Activated T-cell treated with anti-CD3 and anti-CD28 coated beads, Interleukin-2, amount 50 U/mL, for 4 hours (primary cell): ENCODE measurements around the gene KCNN4. TPM values are rescaled to one million over a fixed set of nuclear protein-coding genes. Genes with fewer than 3 reads are reported as not detected.
A peak's percentile ranks its signal among the peaks of the same experiment; 100 is the strongest.
"Not testable (repeated sequence)": the region's sequence is repeated elsewhere in the genome, so short reads cannot be mapped to it uniquely, and the experiment has no call there.

Source experiments
- ATAC-seq, 2 donors: fragments of 200-7000 bp; cut with Tn5 transposase; one replicate each; pipeline ENCODE4 v1.10.0; 2021
- DNase-seq: peaks from one replicate; pipeline ENCODE4 v3.0.0-alpha.2; 2020
- H3K27me3 Mint-ChIP-seq: one replicate; pipeline ENCODE4 v1.8.0; 2021; ENCODE audit warnings: low read depth, mixed read lengths
- H3K36me3 Mint-ChIP-seq: one replicate; pipeline ENCODE4 v1.8.0; 2022; ENCODE audit warnings: mixed read lengths; ENCODE audit not compliant: insufficient read depth
- H3K4me1 Mint-ChIP-seq: one replicate; pipeline ENCODE4 v1.8.0; 2021; ENCODE audit warnings: low read depth, mixed read lengths
- H3K4me3 Mint-ChIP-seq: one replicate; pipeline ENCODE4 v1.8.0; 2021; ENCODE audit warnings: mild to moderate bottlenecking, moderate library complexity, mixed read lengths
- H3K9me3 Mint-ChIP-seq: one replicate; pipeline ENCODE4 v1.8.0; 2021; ENCODE audit warnings: mixed read lengths
- total RNA-seq, 3 donors: library from RNA; stranded (reverse); gene quantifications; one replicate each; pipeline ENCODE4 v1.2.1, GENCODE V29; 2021

Gene KCNN4
- 100 to 1,000 TPM in 1 of 3 donors, 10 to 100 TPM in 2; 90.6 to 123 (median 94.7) TPM for total RNA-seq

- peaks cover 81% of the 10 kb centered on the region for H3K4me1 Mint-ChIP-seq
- H3K4me3 Mint-ChIP-seq = peak within 1 kb of the TSS; percentile 91
- no peaks in the 10 kb centered on the region for H3K9me3 Mint-ChIP-seq
- peaks cover 5% of the 10 kb centered on the region for H3K36me3 Mint-ChIP-seq
- peak; percentile 53 for DNase-seq
- H3K27me3 Mint-ChIP-seq = no peaks in the 10 kb centered on the region
- peak; percentile 67 to 72 for ATAC-seq
These were observed at the start of gene KCNN4 for GRCh38 chr19:43780706-43781525. Gene KCNN4 (minus strand): TSS chr19:43780973. CDS start chr19:43780861, 112 bp downstream.

DNA sequence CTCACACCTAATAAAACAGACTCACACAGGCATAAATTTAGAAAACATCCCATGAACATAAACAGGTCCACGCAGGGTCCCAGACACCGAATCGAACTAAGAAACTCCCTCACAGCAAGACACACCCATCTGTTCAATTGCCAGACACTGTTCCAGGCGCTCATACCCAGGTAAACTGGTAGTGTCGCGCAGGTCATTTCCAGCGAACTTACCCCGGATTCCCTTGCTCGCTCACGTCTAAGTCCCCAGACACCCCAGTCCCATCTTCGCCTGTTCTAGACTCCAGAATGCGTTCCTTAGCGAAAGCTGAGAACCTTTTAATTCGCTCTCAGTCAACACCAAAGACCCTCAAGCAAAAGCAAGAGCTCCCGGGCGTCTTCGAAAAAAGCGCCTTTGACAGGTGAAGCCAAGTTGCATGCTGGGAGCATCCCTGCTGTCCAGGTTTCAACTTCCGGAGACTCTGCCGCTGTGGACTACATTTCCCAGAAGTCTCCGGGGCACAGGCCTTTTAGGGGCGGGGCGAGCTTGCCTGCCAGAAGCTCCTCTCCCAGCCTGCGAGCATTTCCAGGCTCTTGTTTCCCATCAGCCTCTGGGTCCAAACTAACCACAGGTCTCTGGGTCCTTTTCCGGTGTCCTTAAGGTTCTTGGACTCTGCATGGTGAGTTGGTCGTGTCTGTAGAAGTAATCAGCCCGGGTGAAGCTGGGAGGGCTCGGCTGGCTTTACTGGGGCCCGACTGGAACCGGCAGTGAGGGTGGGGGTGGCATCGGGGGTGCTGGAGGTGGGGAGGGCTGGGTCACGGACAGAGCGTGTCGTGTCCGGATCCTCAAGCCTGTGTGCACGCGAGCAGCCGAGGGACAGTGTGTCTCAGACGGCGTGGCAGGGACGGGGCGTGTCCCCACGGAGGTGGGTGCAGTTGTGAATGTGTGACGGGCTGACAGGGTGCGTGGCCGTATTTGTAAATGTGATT, 46.3 kb upstream of the KCNN4 start, which contains the start of gene ZNF283:
Gene ZNF283, plus strand, starts transcription at position 535 of the 968 bp plus-strand sequence. CDS start 6,184 bp downstream, outside the sequence.
- DNase-seq = peak; percentile 78
- Mint-ChIP-seq H3K4me3 (peak within 1 kb of the TSS; percentile 87), H3K36me3 (peaks cover 24% of the 10 kb centered on the region), H3K27me3 (peaks cover 19% of the 10 kb centered on the region), H3K9me3 (peaks cover 3% of the 10 kb centered on the region), H3K4me1 (peaks cover 14% of the 10 kb centered on the region)
- ATAC-seq = peak; percentile 97 to 99

DNA sequence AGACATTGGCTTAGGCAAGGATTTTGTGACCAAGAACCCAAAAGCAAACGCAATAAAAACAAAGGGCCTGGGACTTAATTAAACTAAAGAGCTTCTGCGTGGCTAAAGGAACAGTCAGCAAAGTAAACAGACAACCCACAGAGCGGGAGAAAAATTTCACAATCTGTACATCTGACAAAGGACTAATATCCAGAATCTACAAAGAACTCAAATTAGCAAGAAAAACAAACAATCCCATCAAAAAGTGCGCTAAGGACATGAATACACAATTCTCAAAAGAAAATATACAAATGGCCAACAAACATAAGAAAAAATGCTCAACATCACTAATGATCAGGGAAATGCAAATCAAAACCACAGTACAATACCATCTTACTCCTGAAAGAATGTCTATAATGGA, 43.8 kb upstream of the KCNN4 start:
- peaks cover 23% of the 10 kb centered on the region for H3K4me1 Mint-ChIP-seq
- H3K27me3 Mint-ChIP-seq = peaks cover 31% of the 10 kb centered on the region
- DNase-seq, ATAC-seq, H3K9me3 Mint-ChIP-seq, H3K4me3 Mint-ChIP-seq, H3K36me3 Mint-ChIP-seq: not testable (repeated sequence)

- peaks cover 23% of the 10 kb centered on the region for H3K4me1 Mint-ChIP-seq
- not testable (repeated sequence) for H3K36me3 Mint-ChIP-seq, ATAC-seq, H3K4me3 Mint-ChIP-seq, DNase-seq, H3K9me3 Mint-ChIP-seq
- peaks cover 36% of the 10 kb centered on the region for H3K27me3 Mint-ChIP-seq
These were observed 43.1 kb upstream of the KCNN4 start for GRCh38 chr19:43823856-43824255.

DNA sequence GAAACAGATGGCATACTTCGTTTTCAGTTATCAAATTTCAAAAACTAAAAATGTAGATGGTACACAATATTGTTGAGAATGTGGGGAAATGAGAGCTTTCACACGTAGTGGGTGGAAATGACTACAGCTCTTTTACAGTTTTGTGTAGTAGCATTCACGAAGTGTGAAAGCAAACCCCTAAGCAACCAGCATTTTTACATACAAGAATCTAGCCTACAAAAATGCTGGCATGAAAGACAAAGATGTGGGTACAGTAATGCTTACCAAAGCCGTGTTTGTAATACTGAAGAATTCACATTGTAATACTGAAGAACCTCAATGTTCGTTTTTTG, 40.1 kb upstream of the KCNN4 start:
- Mint-ChIP-seq H3K4me3 (peak overlapping the region; percentile 80), H3K36me3 (no peaks in the 10 kb centered on the region), H3K27me3 (peaks cover 42% of the 10 kb centered on the region), H3K4me1 (peaks cover 10% of the 10 kb centered on the region), H3K9me3 (no peaks in the 10 kb centered on the region)
- ATAC-seq = peak in 1 of 2 donors; percentile 61
- no peak for DNase-seq

- Mint-ChIP-seq H3K9me3 (no peaks in the 10 kb centered on the region), H3K4me3 (peak overlapping the region; percentile 80), H3K4me1 (peaks cover 10% of the 10 kb centered on the region), H3K27me3 (peaks cover 42% of the 10 kb centered on the region), H3K36me3 (no peaks in the 10 kb centered on the region)
- DNase-seq (peak; percentile 11), ATAC-seq (peak; percentile 61 to 74)
These were observed 39.5 kb upstream of the KCNN4 start for GRCh38 chr19:43820098-43820883.

- no peaks in the 10 kb centered on the region for H3K36me3 Mint-ChIP-seq
- peaks cover 10% of the 10 kb centered on the region for H3K4me1 Mint-ChIP-seq
- H3K9me3 Mint-ChIP-seq = no peaks in the 10 kb centered on the region
- DNase-seq (no peak), ATAC-seq (no peak)
- H3K27me3 Mint-ChIP-seq = peaks cover 31% of the 10 kb centered on the region
- H3K4me3 Mint-ChIP-seq = no peak overlapping the region
These were observed 37.7 kb upstream of the KCNN4 start for GRCh38 chr19:43818500-43818899.

- H3K4me3 Mint-ChIP-seq, H3K9me3 Mint-ChIP-seq, H3K4me1 Mint-ChIP-seq, ATAC-seq, H3K36me3 Mint-ChIP-seq, DNase-seq: not testable (repeated sequence)
- peaks cover 30% of the 10 kb centered on the region for H3K27me3 Mint-ChIP-seq
These were observed 36.7 kb upstream of the KCNN4 start for GRCh38 chr19:43817454-43817853.

GRCh38 chr19:43814663-43815352, 34.0 kb upstream of the KCNN4 start:
- H3K9me3 Mint-ChIP-seq = no peaks in the 10 kb centered on the region
- peaks cover 16% of the 10 kb centered on the region for H3K27me3 Mint-ChIP-seq
- H3K4me3 Mint-ChIP-seq = no peak overlapping the region
- peaks cover under 1% of the 10 kb centered on the region for H3K4me1 Mint-ChIP-seq
- DNase-seq (no peak), ATAC-seq (no peak)
- no peaks in the 10 kb centered on the region for H3K36me3 Mint-ChIP-seq

DNA sequence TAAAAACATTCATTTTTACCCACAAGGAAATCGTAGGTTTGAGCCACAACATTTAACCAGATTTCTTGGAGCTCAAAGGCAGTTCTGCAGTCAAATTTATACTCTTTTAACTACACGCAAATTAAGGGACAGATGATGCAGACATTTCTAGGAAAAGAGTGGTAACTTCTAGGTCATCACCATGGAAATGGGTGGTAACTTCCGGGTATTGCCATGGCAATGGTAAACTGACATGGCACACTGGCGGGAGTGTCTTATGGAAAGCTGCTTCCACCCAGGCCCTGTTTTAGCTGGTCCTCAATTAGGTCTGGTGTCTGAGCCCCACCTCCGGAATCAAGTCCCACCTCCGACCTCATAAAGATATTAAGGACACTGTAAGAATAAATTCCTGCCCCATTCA, 31.9 kb upstream of the KCNN4 start:
- no peak for ATAC-seq
- peaks cover 3% of the 10 kb centered on the region for H3K27me3 Mint-ChIP-seq

GRCh38 chr19:43812259-43812658, 31.5 kb upstream of the KCNN4 start:
- ATAC-seq (no peak), DNase-seq (no peak)
- no peaks in the 10 kb centered on the region for H3K4me1 Mint-ChIP-seq
- no peaks in the 10 kb centered on the region for H3K36me3 Mint-ChIP-seq
- H3K9me3 Mint-ChIP-seq = no peaks in the 10 kb centered on the region
- no peak overlapping the region for H3K4me3 Mint-ChIP-seq
- H3K27me3 Mint-ChIP-seq = peaks cover 3% of the 10 kb centered on the region

More for the DNA sequence above, 31.9 kb upstream of the KCNN4 start:
- DNase-seq = no peak
- no peaks in the 10 kb centered on the region for H3K36me3 Mint-ChIP-seq
- no peak overlapping the region for H3K4me3 Mint-ChIP-seq
- no peaks in the 10 kb centered on the region for H3K9me3 Mint-ChIP-seq
- no peaks in the 10 kb centered on the region for H3K4me1 Mint-ChIP-seq

DNA sequence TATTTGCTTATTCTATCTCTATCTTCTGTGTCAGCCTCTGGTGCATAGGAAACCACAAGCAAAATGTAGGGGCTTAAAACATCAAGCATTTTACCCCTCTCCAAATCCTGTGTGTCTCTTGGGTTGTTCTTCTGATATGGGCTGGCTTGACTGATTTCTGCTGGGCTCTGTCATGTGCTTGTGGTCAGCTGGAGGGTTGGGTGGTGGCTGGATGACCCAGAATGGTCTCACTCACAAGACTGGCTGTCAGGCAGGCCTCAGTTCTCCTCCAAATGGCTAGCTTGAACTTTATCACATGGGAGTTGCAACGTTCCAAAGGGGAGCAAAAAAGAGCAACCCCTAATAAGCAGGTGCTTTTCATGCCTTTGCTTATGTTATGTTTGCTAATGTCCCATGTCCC, 31.1 kb upstream of the KCNN4 start:
- DNase-seq (no peak), ATAC-seq (no peak)
- Mint-ChIP-seq H3K9me3 (no peaks in the 10 kb centered on the region), H3K27me3 (peaks cover 3% of the 10 kb centered on the region), H3K4me3 (no peak overlapping the region), H3K4me1 (no peaks in the 10 kb centered on the region), H3K36me3 (no peaks in the 10 kb centered on the region)
